Uterus (tissue), 2 donors: ENCODE measurements around the gene PTPRD.

Source experiments
- POLR2A ChIP-seq, 2 donors: fragments of 450-650 bp; IDR thresholded peaks; one replicate each; pipeline ENCODE4 v1.6.1; 2016; ENCODE audit warnings: antibody characterized with exemption in 2 of 2, mild to moderate bottlenecking in 1 of 2, moderate library complexity in 1 of 2
- TF ChIP-seq, protein P1 (sequence below), 4 experiments: fragments of 200-600 bp in 2 of 4; fragments of 450-650 bp in 2 of 4; sonication (generic) in 2 of 4; IDR thresholded peaks; one replicate each; pipeline ENCODE4 v1.5.1; 2016 to 2019; ENCODE audit warnings: antibody characterized with exemption in 4 of 4, mild to moderate bottlenecking in 2 of 4, moderate library complexity in 1 of 4

- TF ChIP-seq, protein P1, sequence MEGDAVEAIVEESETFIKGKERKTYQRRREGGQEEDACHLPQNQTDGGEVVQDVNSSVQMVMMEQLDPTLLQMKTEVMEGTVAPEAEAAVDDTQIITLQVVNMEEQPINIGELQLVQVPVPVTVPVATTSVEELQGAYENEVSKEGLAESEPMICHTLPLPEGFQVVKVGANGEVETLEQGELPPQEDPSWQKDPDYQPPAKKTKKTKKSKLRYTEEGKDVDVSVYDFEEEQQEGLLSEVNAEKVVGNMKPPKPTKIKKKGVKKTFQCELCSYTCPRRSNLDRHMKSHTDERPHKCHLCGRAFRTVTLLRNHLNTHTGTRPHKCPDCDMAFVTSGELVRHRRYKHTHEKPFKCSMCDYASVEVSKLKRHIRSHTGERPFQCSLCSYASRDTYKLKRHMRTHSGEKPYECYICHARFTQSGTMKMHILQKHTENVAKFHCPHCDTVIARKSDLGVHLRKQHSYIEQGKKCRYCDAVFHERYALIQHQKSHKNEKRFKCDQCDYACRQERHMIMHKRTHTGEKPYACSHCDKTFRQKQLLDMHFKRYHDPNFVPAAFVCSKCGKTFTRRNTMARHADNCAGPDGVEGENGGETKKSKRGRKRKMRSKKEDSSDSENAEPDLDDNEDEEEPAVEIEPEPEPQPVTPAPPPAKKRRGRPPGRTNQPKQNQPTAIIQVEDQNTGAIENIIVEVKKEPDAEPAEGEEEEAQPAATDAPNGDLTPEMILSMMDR (IDR thresholded peaks at IDR 0.05): no peak
- no peak for TF ChIP-seq POLR2A (IDR thresholded peaks at IDR 0.05)
These were observed 2001.6 kb downstream of the PTPRD start for GRCh38 chr9:8611153-8611552.
